ENCODE measurements around the gene ATXN7L1. TPM values are rescaled to one million over a fixed set of nuclear protein-coding genes. Genes with fewer than 3 reads are reported as not detected.

The ATXN7L1 gene
- total and polyA plus RNA-seq, 2 of the 8 experiments (the other 6 are each of a cell fraction or from before 2014, with no cell fraction given): 14.3 to 34.0 TPM

GRCh38 chr7:105705427-105705826 is 171.0 kb downstream of the ATXN7L1 start:
- H2BK120ac ChIP-seq (replicated peaks; ENCODE audit: low read depth, low read length): no peak overlapping the region
- no peak overlapping the region for H2BK5ac ChIP-seq (ENCODE audit: low read depth, low read length)
- H3K36me3 ChIP-seq (ENCODE audit: control insufficient read depth in 2 of 4, insufficient read depth in 4 of 4, low read length in 3 of 4): peaks cover 0 to under 1% (median 0%) of the 10 kb centered on the region in 4 experiments; a peak in 1 of 8 replicates
- no peak overlapping the region for H3K14ac ChIP-seq (ENCODE audit: insufficient read length)
- no peaks in the 10 kb centered on the region for H3K27me3 ChIP-seq (replicated peaks in 1 of 4; ENCODE audit: control insufficient read depth in 3 of 4, extremely low read depth in 1 of 4, insufficient read depth in 3 of 4, low read length in 3 of 4)
- H2BK15ac ChIP-seq (ENCODE audit: low read length): no peak overlapping the region
- no peak overlapping the region for H3K4me2 ChIP-seq (ENCODE audit: insufficient read depth in 1 of 2, low read depth in 2 of 2, low read length in 2 of 2)
- CTCF ChIA-PET (ENCODE audit: partially characterized antibody): interaction anchor here (0.9 to 1.4 kb wide), 4 partner anchors 9 to 83 kb away, joined by 3 to 8 read pairs (median 3); no protein-coding TSS in a partner anchor
- 0 out of 2 replicates have a peak overlapping the region, but pooled peaks have one; percentile 2 for H2BK12ac ChIP-seq (ENCODE audit: low read depth, low read length)
- no peak overlapping the region for H2AK5ac ChIP-seq (ENCODE audit: low read depth, low read length)
- no peak overlapping the region for H3K4ac ChIP-seq (replicated peaks; ENCODE audit: insufficient read length, low read depth, low read length)
- H4K8ac ChIP-seq (ENCODE audit: extremely low read depth, insufficient read depth, low read length): no peak overlapping the region
- no peak overlapping the region for H3K56ac ChIP-seq (replicated peaks; ENCODE audit: insufficient read length, low read depth, low read length)
- H4K20me1 ChIP-seq (replicated peaks in 1 of 2; ENCODE audit: control insufficient read depth in 1 of 2, insufficient read depth in 2 of 2, low read length in 2 of 2): no peaks in the 10 kb centered on the region
- H3K27ac ChIP-seq (ENCODE audit: low read depth, low read length): no peak overlapping the region
- POLR2A ChIA-PET (ENCODE audit: partially characterized antibody): interaction anchor here (2.1 kb wide), 1 partner anchor 11 kb away, joined by 7 read pairs; no protein-coding TSS in a partner anchor
- H3K9ac ChIP-seq (replicated peaks in 1 of 4; ENCODE audit: extremely low read depth in 1 of 4, low read depth in 3 of 4, low read length in 3 of 4): no peak overlapping the region
- DNase-seq (ENCODE audit: low read depth in 1 of 2, low spot score in 2 of 2): no peak
- H3K23ac ChIP-seq (ENCODE audit: insufficient read length): no peak overlapping the region
- H2BK20ac ChIP-seq (ENCODE audit: low read length): no peak overlapping the region
- no peak overlapping the region for H4K91ac ChIP-seq (replicated peaks; ENCODE audit: insufficient read length, low read length)
- 0 out of 2 replicates have a peak overlapping the region, but pooled peaks have one; percentile 28 for H3K18ac ChIP-seq (ENCODE audit: extremely low read depth, low read length)
- FAIRE-seq: no peak
- H2AFZ ChIP-seq (ENCODE audit: low read length): no peak overlapping the region
- no peaks in the 10 kb centered on the region for H3K79me2 ChIP-seq (ENCODE audit: control insufficient read depth in 1 of 2, insufficient read depth in 2 of 2, low read length in 2 of 2)
- no peak overlapping the region for H4K5ac ChIP-seq (ENCODE audit: insufficient read length, low read depth, low read length)
- no peaks in the 10 kb centered on the region for H3K79me1 ChIP-seq (ENCODE audit: low read depth, low read length)
- H3K4me3 ChIP-seq (ENCODE audit: extremely low read depth in 1 of 4, insufficient read depth in 2 of 4, low read depth in 3 of 4, low read length in 4 of 4): no peak overlapping the region
- peaks cover 0 to 3% (median 3%) of the 10 kb centered on the region in 4 experiments; a peak in 5 of 7 replicates for H3K4me1 ChIP-seq (replicated peaks in 1 of 4; ENCODE audit: control insufficient read depth in 3 of 4, insufficient read depth in 4 of 4, low read length in 3 of 4)
- WGBS, 2 experiments (ENCODE audit: extremely low coverage in 1 of 2, insufficient coverage in 1 of 2, insufficient read length in 1 of 2, insufficient replicate concordance in 2 of 2, low coverage in 1 of 2, low lambda C conversion rate in 2 of 2, missing lambda C conversion rate in 1 of 2): 89% methylated on average over 7 of the region's 7 CpGs; no CpG with 5 or more reads in 1 of the 2 experiments
- peaks cover 2% of the 10 kb centered on the region in 2 experiments; a peak in 3 of 4 replicates for H3K9me3 ChIP-seq (ENCODE audit: insufficient read depth in 2 of 2, low read depth in 1 of 2, low read length in 1 of 2)
- no peaks in the 10 kb centered on the region for H3K23me2 ChIP-seq (ENCODE audit: low read depth, low read length)

Measured in H1 (cell line).